OCI-LY1 (cell line): Measurements from ENCODE around the gene SDHC.

Experiments used
- H2AFZ ChIP-seq: fragments of 200-600 bp; sonication (generic), shearing (Covaris generic); 2 replicates; pipeline ENCODE4 v1.6.0; 2014; ENCODE audit warnings: antibody characterized with exemption, mild to moderate bottlenecking, low read length
- H3F3A ChIP-seq: fragments of 200-600 bp; sonication (generic), shearing (Covaris generic); 2 replicates; pipeline ENCODE4 v1.6.0; 2014; ENCODE audit warnings: mild to moderate bottlenecking, antibody characterized with exemption, low read length, moderate library complexity; ENCODE audit not compliant: insufficient read depth
- H3K27ac ChIP-seq: fragments of 200-600 bp; sonication (generic); 2 replicates; pipeline ENCODE4 v1.5.1; 2014; ENCODE audit warnings: low read length, mixed run types, mild to moderate bottlenecking, low read depth; ENCODE audit not compliant: poor library complexity, severe bottlenecking
- H3K27me3 ChIP-seq: fragments of 200-600 bp; sonication (generic); 2 replicates; pipeline ENCODE4 v1.6.0; 2014; ENCODE audit warnings: antibody characterized with exemption, mild to moderate bottlenecking, low read length, moderate library complexity; ENCODE audit not compliant: insufficient read depth
- H3K36me3 ChIP-seq: fragments of 200-600 bp; sonication (generic); 2 replicates; pipeline ENCODE4 v1.6.1; 2014; ENCODE audit warnings: mild to moderate bottlenecking, antibody characterized with exemption, low read length, moderate library complexity, mixed read lengths; ENCODE audit not compliant: insufficient read depth
- H3K4me1 ChIP-seq: fragments of 200-600 bp; sonication (generic); 2 replicates; pipeline ENCODE4 v1.5.1; 2014; ENCODE audit warnings: mild to moderate bottlenecking, low read length, moderate library complexity; ENCODE audit not compliant: insufficient read depth, severe bottlenecking
- H3K4me2 ChIP-seq: fragments of 200-600 bp; sonication (generic), shearing (Covaris generic); 2 replicates; pipeline ENCODE4 v1.6.1; 2014; ENCODE audit warnings: low read length
- H3K4me3 ChIP-seq: fragments of 200-600 bp; sonication (generic); 2 replicates; pipeline ENCODE4 v1.5.1; 2014; ENCODE audit warnings: low read length, low read depth, mild to moderate bottlenecking, mixed read lengths; ENCODE audit not compliant: poor library complexity, severe bottlenecking
- H3K79me2 ChIP-seq: fragments of 200-600 bp; shearing (Covaris generic); 2 replicates; pipeline ENCODE4 v1.6.1; 2016; ENCODE audit warnings: mixed run types, low read length, mixed read lengths; ENCODE audit not compliant: insufficient read depth
- H3K9ac ChIP-seq: fragments of 200-600 bp; sonication (generic), shearing (Covaris generic); 2 replicates; pipeline ENCODE4 v1.6.1; 2014; ENCODE audit warnings: mild to moderate bottlenecking, low read length, mixed read lengths
- H3K9me2 ChIP-seq: fragments of 200-600 bp; sonication (generic), shearing (Covaris generic); 2 replicates; pipeline ENCODE4 v1.6.1; 2014; ENCODE audit warnings: low read depth, mild to moderate bottlenecking, low read length, mixed read lengths
- H3K9me3 ChIP-seq: fragments of 200-600 bp; shearing (Covaris generic); 2 replicates; pipeline ENCODE4 v1.6.1; 2014; ENCODE audit warnings: low read length, mixed read lengths
- H4K20me1 ChIP-seq: fragments of 200-600 bp; sonication (generic), shearing (Covaris generic); 2 replicates; pipeline ENCODE4 v1.6.0; 2016; ENCODE audit warnings: mild to moderate bottlenecking, low read length; ENCODE audit not compliant: insufficient read depth
- EZH2 ChIP-seq: fragments of 200-600 bp; sonication (generic), shearing (Covaris generic); IDR thresholded peaks from 2 replicates; pipeline ENCODE4 v1.8.0; 2017; ENCODE audit warnings: borderline replicate concordance, mixed run types, mild to moderate bottlenecking, antibody characterized with exemption, low read length, moderate library complexity, mixed read lengths
- TF ChIP-seq, protein P1 (sequence below): fragments of 200-600 bp; sonication (generic), shearing (Covaris generic); IDR thresholded peaks from 2 replicates; pipeline ENCODE4 v1.5.1; 2017; ENCODE audit warnings: mild to moderate bottlenecking, antibody characterized with exemption, low read length, moderate library complexity, mixed read lengths

The SDHC gene

DNA sequence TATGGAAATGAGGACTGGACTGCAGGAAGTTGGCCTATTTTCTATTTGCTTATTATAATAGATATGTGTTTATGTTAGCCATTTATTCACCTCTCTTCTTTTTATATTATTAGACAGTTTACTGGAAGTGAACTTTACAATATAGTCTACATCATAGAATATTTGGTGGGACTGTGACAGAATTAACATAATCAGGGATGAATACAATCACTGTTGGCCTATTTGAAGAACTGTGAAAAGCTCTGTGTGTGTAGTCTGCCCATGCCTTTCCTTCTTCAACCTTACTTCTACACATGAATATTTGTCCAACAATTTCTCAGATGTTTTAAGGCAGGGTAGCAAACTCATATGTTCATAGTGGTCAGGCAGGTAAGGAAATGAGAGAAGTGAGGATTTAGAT is 16.8 kb upstream of the SDHC start:
- no peak overlapping the region for H2AFZ ChIP-seq

DNA sequence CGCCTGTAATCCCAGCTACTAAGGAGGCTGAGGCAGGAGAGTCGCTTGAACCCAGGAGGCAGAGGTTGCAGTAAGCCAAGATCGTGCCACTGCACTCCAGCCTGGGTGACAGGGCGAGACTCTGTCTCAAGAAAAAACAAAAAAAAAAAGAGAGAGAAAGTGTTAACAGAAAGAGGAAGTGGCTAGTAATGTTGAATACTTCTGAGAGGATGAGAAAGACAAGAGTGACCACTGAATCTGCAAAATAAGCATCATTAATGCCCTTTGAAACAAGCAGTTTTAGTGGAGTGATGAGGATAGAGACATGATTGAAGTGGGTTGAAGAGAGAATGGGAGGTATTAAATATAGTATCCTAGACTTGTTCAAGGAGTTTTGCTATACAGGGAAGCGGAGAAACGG is 16.1 kb upstream of the SDHC start:
- Histone ChIP-seq H3K4me1 (peaks cover 6% of the 10 kb centered on the region), H3K9me2 (no peaks in the 10 kb centered on the region), H3K9me3 (no peaks in the 10 kb centered on the region), H3K4me2 (no peak overlapping the region), H3F3A (no peaks in the 10 kb centered on the region), H3K9ac (no peak overlapping the region), H2AFZ (no peak overlapping the region), H3K27ac (no peak overlapping the region), H3K4me3 (no peak overlapping the region), H3K79me2 (no peaks in the 10 kb centered on the region), H4K20me1 (no peaks in the 10 kb centered on the region), H3K27me3 (no peaks in the 10 kb centered on the region), H3K36me3 (no peaks in the 10 kb centered on the region)
- TF ChIP-seq, protein P1, sequence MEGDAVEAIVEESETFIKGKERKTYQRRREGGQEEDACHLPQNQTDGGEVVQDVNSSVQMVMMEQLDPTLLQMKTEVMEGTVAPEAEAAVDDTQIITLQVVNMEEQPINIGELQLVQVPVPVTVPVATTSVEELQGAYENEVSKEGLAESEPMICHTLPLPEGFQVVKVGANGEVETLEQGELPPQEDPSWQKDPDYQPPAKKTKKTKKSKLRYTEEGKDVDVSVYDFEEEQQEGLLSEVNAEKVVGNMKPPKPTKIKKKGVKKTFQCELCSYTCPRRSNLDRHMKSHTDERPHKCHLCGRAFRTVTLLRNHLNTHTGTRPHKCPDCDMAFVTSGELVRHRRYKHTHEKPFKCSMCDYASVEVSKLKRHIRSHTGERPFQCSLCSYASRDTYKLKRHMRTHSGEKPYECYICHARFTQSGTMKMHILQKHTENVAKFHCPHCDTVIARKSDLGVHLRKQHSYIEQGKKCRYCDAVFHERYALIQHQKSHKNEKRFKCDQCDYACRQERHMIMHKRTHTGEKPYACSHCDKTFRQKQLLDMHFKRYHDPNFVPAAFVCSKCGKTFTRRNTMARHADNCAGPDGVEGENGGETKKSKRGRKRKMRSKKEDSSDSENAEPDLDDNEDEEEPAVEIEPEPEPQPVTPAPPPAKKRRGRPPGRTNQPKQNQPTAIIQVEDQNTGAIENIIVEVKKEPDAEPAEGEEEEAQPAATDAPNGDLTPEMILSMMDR: no peak
- TF ChIP-seq EZH2: no peak

More for the DNA sequence above, 16.8 kb upstream of the SDHC start:
- no peak overlapping the region for H3K27ac ChIP-seq
- no peak overlapping the region for H3K9ac ChIP-seq
- H3K9me3 ChIP-seq: no peaks in the 10 kb centered on the region
- H3K4me3 ChIP-seq: no peak overlapping the region
- H3K36me3 ChIP-seq: no peaks in the 10 kb centered on the region
- no peaks in the 10 kb centered on the region for H3K27me3 ChIP-seq
- no peak overlapping the region for H3K4me2 ChIP-seq
- TF ChIP-seq, protein P1: no peak
- TF ChIP-seq EZH2: no peak
- H3K79me2 ChIP-seq: no peaks in the 10 kb centered on the region
- no peaks in the 10 kb centered on the region for H4K20me1 ChIP-seq
- no peaks in the 10 kb centered on the region for H3K9me2 ChIP-seq
- peaks cover 6% of the 10 kb centered on the region for H3K4me1 ChIP-seq
- no peaks in the 10 kb centered on the region for H3F3A ChIP-seq

DNA sequence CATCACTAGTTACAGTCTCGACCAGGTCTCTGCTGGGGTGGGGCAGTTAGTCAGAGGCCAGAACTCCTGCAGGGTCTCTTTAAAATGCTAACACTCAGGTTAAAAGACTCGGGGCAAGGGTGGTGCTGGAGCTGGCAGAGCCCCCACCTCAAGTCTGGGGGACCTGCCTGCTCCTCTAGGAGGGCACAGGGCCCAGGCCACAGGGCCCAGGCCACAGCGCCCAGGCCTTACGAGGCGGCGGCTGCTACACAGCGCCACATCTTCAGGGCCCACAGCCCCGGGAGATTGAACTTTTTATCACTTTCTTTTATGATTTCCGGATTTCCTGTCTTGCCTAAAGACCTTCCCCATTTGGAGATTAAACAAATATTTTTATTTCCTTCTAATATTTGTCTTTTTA is 14.8 kb upstream of the SDHC start:
- Histone ChIP-seq H3K9me2 (no peaks in the 10 kb centered on the region), H3F3A (no peaks in the 10 kb centered on the region), H3K4me3 (no peak overlapping the region), H3K9me3 (no peaks in the 10 kb centered on the region), H2AFZ (no peak overlapping the region), H3K27me3 (no peaks in the 10 kb centered on the region), H3K27ac (no peak overlapping the region), H3K4me2 (no peak overlapping the region), H3K4me1 (peaks cover 13% of the 10 kb centered on the region), H3K9ac (no peak overlapping the region), H3K79me2 (no peaks in the 10 kb centered on the region), H4K20me1 (no peaks in the 10 kb centered on the region), H3K36me3 (peaks cover 10% of the 10 kb centered on the region; the same call in 1 of the 2 replicates)
- no peak for TF ChIP-seq EZH2
- TF ChIP-seq, protein P1: no peak
